ENCODE data around the gene ATP7B.

The ATP7B gene

DNA sequence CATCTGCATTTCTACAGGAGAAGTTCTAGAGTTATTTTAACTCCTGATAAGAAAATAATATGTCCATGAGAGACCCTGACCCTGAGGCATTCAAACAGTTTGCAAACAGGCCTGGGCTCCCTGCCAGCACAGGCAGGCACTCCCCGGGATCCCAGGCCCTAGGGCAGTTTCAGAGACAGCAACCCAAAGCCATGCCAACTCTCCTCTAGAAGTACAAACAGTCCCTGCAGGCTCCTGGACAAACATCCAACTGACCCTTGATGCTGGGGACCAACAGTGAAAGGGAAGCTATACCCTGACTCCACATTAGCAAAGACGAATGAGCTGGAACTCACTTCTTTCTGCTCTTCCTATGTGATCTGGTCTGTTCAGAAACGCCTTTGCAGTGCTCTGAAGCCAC is 104.7 kb downstream of the ATP7B start:
- TF ChIP-seq RAD21 (IDR thresholded peaks at IDR 0.05; ENCODE audit: low read depth) (no peak), ZBTB7A (IDR thresholded peaks at IDR 0.05; ENCODE audit: low read depth) (no peak), NFIC (IDR thresholded peaks at IDR 0.05) (0 out of 2 replicates have a peak, but pooled peaks have one; percentile 31)

DNA sequence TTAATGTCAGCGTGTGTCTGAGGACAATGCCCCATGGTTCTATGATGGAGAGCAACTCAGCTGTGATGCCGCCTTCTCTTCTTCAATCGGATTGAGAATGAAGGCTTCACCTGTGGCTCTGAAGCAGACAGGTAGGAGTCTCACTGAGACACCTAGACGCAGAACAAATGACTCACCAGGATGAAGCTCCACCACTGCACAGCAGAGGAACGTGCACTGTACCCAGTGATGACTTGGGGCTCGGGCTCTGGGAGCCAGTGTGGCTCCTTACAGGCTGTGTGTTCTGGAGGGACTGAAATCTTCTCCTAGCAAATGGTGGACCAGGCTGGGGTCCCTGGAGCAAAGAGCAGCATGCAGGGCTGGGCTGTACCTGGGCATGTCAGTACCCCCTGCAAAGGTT is 105.5 kb downstream of the ATP7B start:
- TF ChIP-seq EP300 (IDR thresholded peaks at IDR 0.05; ENCODE audit: borderline replicate concordance) (no peak), TEAD4 (IDR thresholded peaks at IDR 0.05) (no peak), YY1 (IDR thresholded peaks at IDR 0.05; ENCODE audit: low read depth) (no peak)

DNA sequence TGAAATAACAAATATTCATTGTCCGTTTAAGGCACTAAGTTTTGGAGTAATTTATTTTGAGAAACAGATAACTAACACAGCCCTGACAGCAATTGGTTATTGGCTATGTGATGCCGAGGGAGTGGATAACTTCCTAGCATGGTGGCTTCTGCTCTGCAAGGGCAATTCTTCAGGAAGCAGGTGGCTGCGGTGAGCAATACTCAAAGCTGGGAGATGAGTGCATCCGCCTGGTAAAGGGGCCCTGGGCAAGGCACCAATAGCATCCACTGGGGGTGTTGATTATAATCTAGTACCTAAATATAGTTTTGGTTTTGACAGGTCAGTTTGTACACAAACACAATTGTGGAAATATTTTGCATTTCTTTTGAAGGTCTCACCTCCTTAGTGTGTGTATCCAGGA is 108.5 kb downstream of the ATP7B start:
- no peak for TF ChIP-seq CREB1 (IDR thresholded peaks at IDR 0.05; ENCODE audit: low read depth)
- no peak for TF ChIP-seq TCF12 (IDR thresholded peaks at IDR 0.05; ENCODE audit: low read depth)
- TF ChIP-seq TAF1 (IDR thresholded peaks at IDR 0.05; ENCODE audit: low read depth), result no peak
- no peak for TF ChIP-seq NFIC (IDR thresholded peaks at IDR 0.05)
- no peak for TF ChIP-seq RAD21 (IDR thresholded peaks at IDR 0.05; ENCODE audit: low read depth)
- TF ChIP-seq FOXM1 (IDR thresholded peaks at IDR 0.05; ENCODE audit: borderline replicate concordance, low read depth), result no peak
- TF ChIP-seq EGR1 (IDR thresholded peaks at IDR 0.05), result no peak
- TF ChIP-seq YY1 (IDR thresholded peaks at IDR 0.05; ENCODE audit: low read depth), result no peak
- TF ChIP-seq, protein P1, sequence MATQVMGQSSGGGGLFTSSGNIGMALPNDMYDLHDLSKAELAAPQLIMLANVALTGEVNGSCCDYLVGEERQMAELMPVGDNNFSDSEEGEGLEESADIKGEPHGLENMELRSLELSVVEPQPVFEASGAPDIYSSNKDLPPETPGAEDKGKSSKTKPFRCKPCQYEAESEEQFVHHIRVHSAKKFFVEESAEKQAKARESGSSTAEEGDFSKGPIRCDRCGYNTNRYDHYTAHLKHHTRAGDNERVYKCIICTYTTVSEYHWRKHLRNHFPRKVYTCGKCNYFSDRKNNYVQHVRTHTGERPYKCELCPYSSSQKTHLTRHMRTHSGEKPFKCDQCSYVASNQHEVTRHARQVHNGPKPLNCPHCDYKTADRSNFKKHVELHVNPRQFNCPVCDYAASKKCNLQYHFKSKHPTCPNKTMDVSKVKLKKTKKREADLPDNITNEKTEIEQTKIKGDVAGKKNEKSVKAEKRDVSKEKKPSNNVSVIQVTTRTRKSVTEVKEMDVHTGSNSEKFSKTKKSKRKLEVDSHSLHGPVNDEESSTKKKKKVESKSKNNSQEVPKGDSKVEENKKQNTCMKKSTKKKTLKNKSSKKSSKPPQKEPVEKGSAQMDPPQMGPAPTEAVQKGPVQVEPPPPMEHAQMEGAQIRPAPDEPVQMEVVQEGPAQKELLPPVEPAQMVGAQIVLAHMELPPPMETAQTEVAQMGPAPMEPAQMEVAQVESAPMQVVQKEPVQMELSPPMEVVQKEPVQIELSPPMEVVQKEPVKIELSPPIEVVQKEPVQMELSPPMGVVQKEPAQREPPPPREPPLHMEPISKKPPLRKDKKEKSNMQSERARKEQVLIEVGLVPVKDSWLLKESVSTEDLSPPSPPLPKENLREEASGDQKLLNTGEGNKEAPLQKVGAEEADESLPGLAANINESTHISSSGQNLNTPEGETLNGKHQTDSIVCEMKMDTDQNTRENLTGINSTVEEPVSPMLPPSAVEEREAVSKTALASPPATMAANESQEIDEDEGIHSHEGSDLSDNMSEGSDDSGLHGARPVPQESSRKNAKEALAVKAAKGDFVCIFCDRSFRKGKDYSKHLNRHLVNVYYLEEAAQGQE (IDR thresholded peaks at IDR 0.05; ENCODE audit: low read depth), result no peak

DNA sequence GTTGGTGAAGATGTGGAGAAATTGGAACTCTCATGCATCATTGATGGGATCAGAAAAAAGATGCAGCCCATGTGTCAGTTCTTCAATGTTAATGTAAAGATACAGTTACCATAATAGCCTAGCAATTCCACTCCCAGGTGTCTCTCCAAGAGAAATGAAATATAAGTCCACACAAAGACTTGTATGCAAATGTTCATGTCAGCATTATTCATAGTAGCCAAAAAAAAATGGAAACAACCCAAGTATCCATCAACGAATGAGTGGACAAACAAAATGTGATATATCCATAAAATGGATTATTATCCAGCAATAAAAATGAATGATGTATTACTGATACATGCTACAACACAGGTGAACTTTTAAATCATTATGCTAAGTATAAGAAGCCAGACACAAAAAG is 110.8 kb downstream of the ATP7B start:
- TF ChIP-seq EP300 (IDR thresholded peaks at IDR 0.05; ENCODE audit: borderline replicate concordance) (no peak), TEAD4 (IDR thresholded peaks at IDR 0.05) (no peak), EGR1 (IDR thresholded peaks at IDR 0.05) (no peak), FOXM1 (IDR thresholded peaks at IDR 0.05; ENCODE audit: borderline replicate concordance, low read depth) (no peak), CREB1 (IDR thresholded peaks at IDR 0.05; ENCODE audit: low read depth) (no peak), RAD21 (IDR thresholded peaks at IDR 0.05; ENCODE audit: low read depth) (no peak), ZBTB7A (IDR thresholded peaks at IDR 0.05; ENCODE audit: low read depth) (no peak), NFIC (IDR thresholded peaks at IDR 0.05) (no peak), YY1 (IDR thresholded peaks at IDR 0.05; ENCODE audit: low read depth) (no peak), CEBPB (IDR thresholded peaks at IDR 0.05) (no peak), TCF12 (IDR thresholded peaks at IDR 0.05; ENCODE audit: low read depth) (no peak), TAF1 (IDR thresholded peaks at IDR 0.05; ENCODE audit: low read depth) (no peak)
- TF ChIP-seq, protein P2, sequence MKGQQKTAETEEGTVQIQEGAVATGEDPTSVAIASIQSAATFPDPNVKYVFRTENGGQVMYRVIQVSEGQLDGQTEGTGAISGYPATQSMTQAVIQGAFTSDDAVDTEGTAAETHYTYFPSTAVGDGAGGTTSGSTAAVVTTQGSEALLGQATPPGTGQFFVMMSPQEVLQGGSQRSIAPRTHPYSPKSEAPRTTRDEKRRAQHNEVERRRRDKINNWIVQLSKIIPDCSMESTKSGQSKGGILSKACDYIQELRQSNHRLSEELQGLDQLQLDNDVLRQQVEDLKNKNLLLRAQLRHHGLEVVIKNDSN (IDR thresholded peaks at IDR 0.05), result no peak
- TF ChIP-seq, protein P3, sequence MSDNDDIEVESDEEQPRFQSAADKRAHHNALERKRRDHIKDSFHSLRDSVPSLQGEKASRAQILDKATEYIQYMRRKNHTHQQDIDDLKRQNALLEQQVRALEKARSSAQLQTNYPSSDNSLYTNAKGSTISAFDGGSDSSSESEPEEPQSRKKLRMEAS (IDR thresholded peaks at IDR 0.05), result no peak
- TF ChIP-seq, protein P1 (IDR thresholded peaks at IDR 0.05; ENCODE audit: low read depth), result no peak

DNA sequence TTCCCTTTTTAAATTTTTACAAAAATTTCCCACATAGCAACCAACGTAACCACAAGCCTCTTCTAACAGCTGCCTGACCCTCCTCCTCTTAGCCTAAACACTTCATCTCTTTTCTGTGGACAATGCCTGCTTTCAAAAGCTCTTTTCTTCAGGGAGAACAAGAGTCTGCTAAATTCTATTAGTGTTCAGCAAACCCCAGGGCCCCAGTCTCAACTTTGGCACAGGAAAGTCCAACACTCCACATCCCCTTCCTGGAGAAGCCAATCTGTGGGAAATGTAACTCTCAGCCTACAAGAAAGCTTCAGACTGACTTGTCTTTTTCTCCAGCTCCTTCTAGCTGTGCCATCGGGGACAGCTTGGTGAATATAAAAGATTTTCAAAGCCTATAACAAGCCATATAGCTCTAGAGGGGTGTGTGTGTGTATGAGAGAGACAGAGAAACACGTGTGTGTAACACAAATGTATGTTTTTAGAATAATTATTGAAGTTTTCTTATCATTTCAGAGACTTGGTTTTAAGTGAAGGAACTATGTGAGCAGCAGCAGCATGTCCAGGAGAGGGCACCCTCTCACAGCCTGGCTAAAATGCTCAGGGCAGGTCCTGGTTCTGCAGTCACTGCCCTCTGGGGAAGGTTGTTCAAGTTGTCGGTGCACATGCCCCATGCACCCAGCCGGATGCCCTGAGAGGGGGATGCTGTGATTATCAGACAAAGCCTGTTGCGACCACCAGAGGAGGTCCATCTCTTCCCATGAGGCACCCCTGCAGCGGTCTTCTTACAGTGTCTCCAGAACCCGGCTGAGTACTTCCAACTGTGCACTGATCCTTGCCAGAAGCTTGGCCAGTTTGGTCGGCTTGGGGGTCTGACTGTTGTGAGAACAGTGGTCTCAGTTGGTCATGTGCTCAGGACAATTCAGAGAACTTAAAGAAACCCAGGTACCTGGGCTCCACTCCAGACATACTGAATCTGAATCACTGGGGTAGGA is 115.1 kb downstream of the ATP7B start:
- TF ChIP-seq RAD21 (IDR thresholded peaks at IDR 0.05; ENCODE audit: low read depth), result peak; percentile 89
- TF ChIP-seq, protein P3 (IDR thresholded peaks at IDR 0.05), result no peak

DNA sequence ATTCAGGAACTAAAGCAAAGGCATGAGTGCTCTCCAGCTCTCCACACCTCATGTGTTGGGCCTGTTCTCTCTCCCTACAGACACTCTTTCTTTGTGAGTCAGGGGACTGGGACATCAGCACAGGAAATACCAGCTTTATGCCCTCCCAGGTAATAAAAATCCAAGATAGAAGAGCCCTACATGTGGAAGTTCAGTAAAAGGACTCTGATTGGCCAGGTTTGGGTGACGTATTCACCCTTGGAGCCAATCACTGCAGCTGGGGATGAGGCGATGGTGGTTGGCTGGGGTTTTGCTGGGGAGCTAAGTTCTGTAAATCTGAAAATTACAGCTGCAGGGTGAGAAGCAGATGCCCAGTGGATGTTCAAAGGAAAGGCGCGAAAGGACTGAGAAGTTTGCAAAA is 117.0 kb downstream of the ATP7B start:
- TF ChIP-seq YY1 (IDR thresholded peaks at IDR 0.05; ENCODE audit: low read depth), result no peak
- TF ChIP-seq, protein P1 (IDR thresholded peaks at IDR 0.05; ENCODE audit: low read depth), result no peak
- TF ChIP-seq TEAD4 (IDR thresholded peaks at IDR 0.05), result no peak
- TF ChIP-seq FOXM1 (IDR thresholded peaks at IDR 0.05; ENCODE audit: borderline replicate concordance, low read depth), result no peak
- no peak for TF ChIP-seq ZBTB7A (IDR thresholded peaks at IDR 0.05; ENCODE audit: low read depth)
- TF ChIP-seq CEBPB (IDR thresholded peaks at IDR 0.05), result no peak
- no peak for TF ChIP-seq NFIC (IDR thresholded peaks at IDR 0.05)
